SK-N-SH (cell line): ENCODE results near the gene CACNA1D. TPM values are rescaled to one million over a fixed set of nuclear protein-coding genes. Genes with fewer than 3 reads are reported as not detected.

Experiments used
- CTCF ChIA-PET: fragments of 300-600, 350-600 bp; formaldehyde crosslinking; extraction: SDS; loops from one replicate; lab custom pipeline; 2021; lab: Yijun Ruan, JAX
- POLR2A ChIA-PET: fragments of 350-600 bp; sonication (Branson Sonifier 250); formaldehyde crosslinking; extraction: SDS; loops from one replicate; lab custom pipeline; 2020; ENCODE audit warnings: antibody characterized with exemption, inconsistent platforms; lab: Yijun Ruan, JAX
- DNase-seq: peaks from one replicate; pipeline ENCODE4 v3.0.0; 2012
- H2AFZ ChIP-seq: fragments of 200-600 bp; sonication (generic); 2 replicates; pipeline ENCODE4 v1.8.1; 2016; ENCODE audit warnings: antibody characterized with exemption, mild to moderate bottlenecking, low read depth
- H3F3A ChIP-seq: fragments of 200-600 bp; sonication (generic); replicated peaks from 2 replicates; pipeline ENCODE3; 2016; ENCODE audit warnings: antibody characterized with exemption, mild to moderate bottlenecking; ENCODE audit not compliant: insufficient read depth
- H3K27ac ChIP-seq, 2 experiments: fragments of 200-500 bp in 1 of 2; fragments of 200-600 bp in 1 of 2; sonication (Bioruptor generic) in 1 of 2; sonication (generic), shearing (Covaris generic) in 1 of 2; 2 replicates each; pipeline versions ENCODE4 v1.5.1 to v1.6.1; 2014 to 2016; ENCODE audit warnings: low read depth in 2 of 2, inconsistent platforms in 1 of 2, low read length in 1 of 2, mild to moderate bottlenecking in 1 of 2, mixed read lengths in 1 of 2
- H3K27me3 ChIP-seq: fragments of 200-600 bp; sonication (generic), shearing (Covaris generic); 2 replicates; pipeline ENCODE4 v1.6.1; 2016; ENCODE audit warnings: mixed run types; ENCODE audit not compliant: insufficient read depth
- H3K36me3 ChIP-seq, 2 experiments: fragments of 200-500 bp in 1 of 2; fragments of 200-600 bp in 1 of 2; sonication (Bioruptor generic) in 1 of 2; sonication (generic) in 1 of 2; replicated peaks in 1 of 2; 2 replicates each; pipeline versions ENCODE3 to v1.5.1; 2014 to 2016; ENCODE audit warnings: low read length in 1 of 2, mild to moderate bottlenecking in 1 of 2; ENCODE audit not compliant: insufficient read depth in 2 of 2, control insufficient read depth in 1 of 2
- H3K4me1 ChIP-seq, 2 experiments: fragments of 200-500 bp in 1 of 2; fragments of 200-600 bp in 1 of 2; sonication (Bioruptor generic) in 1 of 2; sonication (generic), shearing (Covaris generic) in 1 of 2; 2 replicates each; pipeline versions ENCODE4 v1.5.1 to v1.6.1; 2014 to 2016; ENCODE audit warnings: low read depth in 1 of 2, low read length in 1 of 2, mixed run types in 1 of 2; ENCODE audit not compliant: insufficient read depth in 2 of 2, control insufficient read depth in 1 of 2
- H3K4me2 ChIP-seq: fragments of 200-600 bp; sonication (generic), shearing (Covaris generic); 2 replicates; pipeline ENCODE4 v1.6.1; 2017; ENCODE audit warnings: mixed run types
- H3K4me3 ChIP-seq, 2 experiments: fragments of 200-500 bp in 1 of 2; fragments of 200-600 bp in 1 of 2; sonication (Bioruptor generic) in 1 of 2; sonication (generic), shearing (Covaris generic) in 1 of 2; 2 replicates each; pipeline versions ENCODE4 v1.5.1 to v1.8.1; 2014 to 2016; ENCODE audit warnings: low read depth in 2 of 2, inconsistent platforms in 1 of 2, low read length in 1 of 2, mild to moderate bottlenecking in 1 of 2, mixed read lengths in 1 of 2, moderate library complexity in 1 of 2
- H3K79me2 ChIP-seq: fragments of 200-600 bp; sonication (generic); 2 replicates; pipeline ENCODE4 v1.8.1; 2017; ENCODE audit warnings: mild to moderate bottlenecking; ENCODE audit not compliant: insufficient read depth
- H3K9ac ChIP-seq: fragments of 200-600 bp; sonication (generic); 2 replicates; pipeline ENCODE4 v1.6.1; 2017; ENCODE audit warnings: mixed run types
- H3K9me2 ChIP-seq: fragments of 200-600 bp; sonication (generic); 2 replicates; pipeline ENCODE4 v1.6.1; 2017; ENCODE audit warnings: mixed run types
- H3K9me3 ChIP-seq: fragments of 200-600 bp; sonication (generic); 2 replicates; pipeline ENCODE4 v1.6.1; 2017; ENCODE audit warnings: mixed run types, mild to moderate bottlenecking, moderate library complexity
- H4K20me1 ChIP-seq: fragments of 200-600 bp; sonication (generic); 2 replicates; pipeline ENCODE4 v1.6.1; 2017; ENCODE audit warnings: mild to moderate bottlenecking, mixed run types; ENCODE audit not compliant: insufficient read depth
- CHD2 ChIP-seq: fragments of 150-350 bp; IDR thresholded peaks from 2 replicates; pipeline ENCODE4 v1.6.1; 2018; ENCODE audit warnings: low read length; ENCODE audit not compliant: partially characterized antibody
- ELF1 ChIP-seq: IDR thresholded peaks from 2 replicates; pipeline ENCODE4 v1.4.0; 2012
- EP300 ChIP-seq, 2 experiments: IDR thresholded peaks; 2 replicates each; pipeline versions ENCODE4 v1.4.0 to v1.6.1; 2012; ENCODE audit warnings: borderline replicate concordance in 1 of 2, low read depth in 1 of 2, low read length in 1 of 2
- EZH2phosphoT487 ChIP-seq: fragments of 200-600 bp; sonication (generic); IDR thresholded peaks from 2 replicates; pipeline ENCODE4 v1.6.1; 2017; ENCODE audit warnings: low read depth, mixed run types, mild to moderate bottlenecking, antibody characterized with exemption, moderate library complexity, borderline replicate concordance
- GABPA ChIP-seq: IDR thresholded peaks from 2 replicates; pipeline ENCODE4 v1.4.0; 2012; ENCODE audit warnings: low read depth, mild to moderate bottlenecking
- NFIC ChIP-seq: IDR thresholded peaks from 2 replicates; pipeline ENCODE4 v1.4.0; 2012; ENCODE audit warnings: borderline replicate concordance
- NRF1 ChIP-seq: IDR thresholded peaks from 2 replicates; pipeline ENCODE4 v1.6.1; 2012; ENCODE audit warnings: low read depth, mild to moderate bottlenecking, low read length
- RAD21 ChIP-seq: IDR thresholded peaks from 2 replicates; pipeline ENCODE4 v1.6.1; 2012; ENCODE audit warnings: mild to moderate bottlenecking, low read length
- RFX5 ChIP-seq: IDR thresholded peaks from 2 replicates; pipeline ENCODE4 v1.6.1; 2012; ENCODE audit warnings: mild to moderate bottlenecking, improper control_type of control experiment, low read length
- SIN3A ChIP-seq: IDR thresholded peaks from 2 replicates; pipeline ENCODE4 v1.6.1; 2012; ENCODE audit warnings: low read depth, mild to moderate bottlenecking, low read length, moderate library complexity, borderline replicate concordance
- WGBS: methylation state at CpG from one replicate; pipeline ENCODE4 v1.1.6; 2017; ENCODE audit warnings: low lambda C conversion rate; 5-methylcytosine and 5-hydroxymethylcytosine counted together
- polyA plus RNA-seq, 3 experiments: library from polyadenylated mRNA; depleted of rRNA; stranded (reverse); fragments of >200 nt; gene quantifications; 2 replicates each; pipeline ENCODE4 v1.2.3, GENCODE V29; 2012
- TF ChIP-seq, protein P1 (sequence below): fragments of 150-350 bp; IDR thresholded peaks from 2 replicates; pipeline ENCODE4 v1.6.1; 2016; ENCODE audit warnings: mild to moderate bottlenecking, low read depth, low read length
- TF ChIP-seq, protein P2 (sequence below): fragments of 200-600 bp; sonication (generic); IDR thresholded peaks from 2 replicates; pipeline ENCODE4 v1.6.1; 2017; ENCODE audit warnings: antibody characterized with exemption, mild to moderate bottlenecking, moderate library complexity
- TF ChIP-seq, protein P3 (sequence below): IDR thresholded peaks from 2 replicates; pipeline ENCODE4 v1.4.0; 2012; ENCODE audit warnings: low read depth, borderline replicate concordance
- TF ChIP-seq, protein P4 (sequence below): IDR thresholded peaks from 2 replicates; pipeline ENCODE4; 2012

The CACNA1D gene
- polyA plus RNA-seq, 1 of the 3 experiments (the other 2 are of a cell fraction), result 0.12 TPM

DNA sequence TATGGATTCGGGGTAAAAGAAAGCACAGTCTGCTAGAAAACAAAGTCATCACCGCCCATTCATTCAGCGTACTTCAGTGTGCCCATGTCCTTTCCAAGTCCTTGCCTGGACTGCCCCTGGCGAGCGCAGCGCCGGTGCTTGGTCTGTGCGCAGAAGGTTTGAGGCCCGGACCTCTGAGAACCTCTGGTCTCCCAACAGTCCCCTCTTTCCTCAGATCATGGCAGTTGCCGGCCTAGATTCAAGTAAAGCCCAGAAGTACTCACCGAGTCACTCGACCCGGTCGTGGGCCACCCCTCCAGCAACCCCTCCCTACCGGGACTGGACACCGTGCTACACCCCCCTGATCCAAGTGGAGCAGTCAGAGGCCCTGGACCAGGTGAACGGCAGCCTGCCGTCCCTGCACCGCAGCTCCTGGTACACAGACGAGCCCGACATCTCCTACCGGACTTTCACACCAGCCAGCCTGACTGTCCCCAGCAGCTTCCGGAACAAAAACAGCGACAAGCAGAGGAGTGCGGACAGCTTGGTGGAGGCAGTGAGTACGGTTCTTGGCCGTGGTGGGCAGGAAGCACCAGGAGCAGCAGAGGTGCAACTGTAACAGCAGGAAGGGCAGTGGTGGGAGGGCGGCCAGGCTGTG lies 315.5 kb downstream of the CACNA1D start:
- ChIA-PET CTCF (no interaction called here), POLR2A (interaction anchor here (1.8 kb wide), 1 partner anchor 82 kb away, joined by 5 read pairs; the partner anchor contains the start of gene SELENOK)
- Histone ChIP-seq H3K9ac (no peak overlapping the region), H2AFZ (no peak overlapping the region), H3F3A (no peaks in the 10 kb centered on the region), H3K9me2 (no peaks in the 10 kb centered on the region), H3K79me2 (no peaks in the 10 kb centered on the region), H3K27me3 (no peaks in the 10 kb centered on the region), H3K4me3 (no peak overlapping the region), H4K20me1 (no peaks in the 10 kb centered on the region), H3K4me1 (peaks cover 5 to 14% of the 10 kb centered on the region in 2 experiments; a peak in 3 of 4 replicates), H3K27ac (no peak overlapping the region), H3K36me3 (no peaks in the 10 kb centered on the region), H3K9me3 (no peaks in the 10 kb centered on the region), H3K4me2 (no peak overlapping the region)
- TF ChIP-seq ELF1 (no peak), RFX5 (no peak), GABPA (no peak), EZH2phosphoT487 (no peak), SIN3A (no peak)
- TF ChIP-seq, protein P1, sequence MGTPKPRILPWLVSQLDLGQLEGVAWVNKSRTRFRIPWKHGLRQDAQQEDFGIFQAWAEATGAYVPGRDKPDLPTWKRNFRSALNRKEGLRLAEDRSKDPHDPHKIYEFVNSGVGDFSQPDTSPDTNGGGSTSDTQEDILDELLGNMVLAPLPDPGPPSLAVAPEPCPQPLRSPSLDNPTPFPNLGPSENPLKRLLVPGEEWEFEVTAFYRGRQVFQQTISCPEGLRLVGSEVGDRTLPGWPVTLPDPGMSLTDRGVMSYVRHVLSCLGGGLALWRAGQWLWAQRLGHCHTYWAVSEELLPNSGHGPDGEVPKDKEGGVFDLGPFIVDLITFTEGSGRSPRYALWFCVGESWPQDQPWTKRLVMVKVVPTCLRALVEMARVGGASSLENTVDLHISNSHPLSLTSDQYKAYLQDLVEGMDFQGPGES, result no peak
- TF ChIP-seq, protein P2, sequence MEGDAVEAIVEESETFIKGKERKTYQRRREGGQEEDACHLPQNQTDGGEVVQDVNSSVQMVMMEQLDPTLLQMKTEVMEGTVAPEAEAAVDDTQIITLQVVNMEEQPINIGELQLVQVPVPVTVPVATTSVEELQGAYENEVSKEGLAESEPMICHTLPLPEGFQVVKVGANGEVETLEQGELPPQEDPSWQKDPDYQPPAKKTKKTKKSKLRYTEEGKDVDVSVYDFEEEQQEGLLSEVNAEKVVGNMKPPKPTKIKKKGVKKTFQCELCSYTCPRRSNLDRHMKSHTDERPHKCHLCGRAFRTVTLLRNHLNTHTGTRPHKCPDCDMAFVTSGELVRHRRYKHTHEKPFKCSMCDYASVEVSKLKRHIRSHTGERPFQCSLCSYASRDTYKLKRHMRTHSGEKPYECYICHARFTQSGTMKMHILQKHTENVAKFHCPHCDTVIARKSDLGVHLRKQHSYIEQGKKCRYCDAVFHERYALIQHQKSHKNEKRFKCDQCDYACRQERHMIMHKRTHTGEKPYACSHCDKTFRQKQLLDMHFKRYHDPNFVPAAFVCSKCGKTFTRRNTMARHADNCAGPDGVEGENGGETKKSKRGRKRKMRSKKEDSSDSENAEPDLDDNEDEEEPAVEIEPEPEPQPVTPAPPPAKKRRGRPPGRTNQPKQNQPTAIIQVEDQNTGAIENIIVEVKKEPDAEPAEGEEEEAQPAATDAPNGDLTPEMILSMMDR, result no peak
- WGBS, result 91% methylated on average over 14 of the region's 28 CpGs
- no peak for DNase-seq

DNA sequence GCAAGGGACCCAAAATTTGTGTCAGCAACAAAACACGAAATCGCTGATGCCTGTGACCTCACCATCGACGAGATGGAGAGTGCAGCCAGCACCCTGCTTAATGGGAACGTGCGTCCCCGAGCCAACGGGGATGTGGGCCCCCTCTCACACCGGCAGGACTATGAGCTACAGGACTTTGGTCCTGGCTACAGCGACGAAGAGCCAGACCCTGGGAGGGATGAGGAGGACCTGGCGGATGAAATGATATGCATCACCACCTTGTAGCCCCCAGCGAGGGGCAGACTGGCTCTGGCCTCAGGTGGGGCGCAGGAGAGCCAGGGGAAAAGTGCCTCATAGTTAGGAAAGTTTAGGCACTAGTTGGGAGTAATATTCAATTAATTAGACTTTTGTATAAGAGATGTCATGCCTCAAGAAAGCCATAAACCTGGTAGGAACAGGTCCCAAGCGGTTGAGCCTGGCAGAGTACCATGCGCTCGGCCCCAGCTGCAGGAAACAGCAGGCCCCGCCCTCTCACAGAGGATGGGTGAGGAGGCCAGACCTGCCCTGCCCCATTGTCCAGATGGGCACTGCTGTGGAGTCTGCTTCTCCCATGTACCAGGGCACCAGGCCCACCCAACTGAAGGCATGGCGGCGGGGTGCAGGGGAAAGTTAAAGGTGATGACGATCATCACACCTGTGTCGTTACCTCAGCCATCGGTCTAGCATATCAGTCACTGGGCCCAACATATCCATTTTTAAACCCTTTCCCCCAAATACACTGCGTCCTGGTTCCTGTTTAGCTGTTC lies 316.9 kb downstream of the CACNA1D start:
- 76% methylated on average over 20 of the region's 24 CpGs for WGBS
- H2AFZ ChIP-seq, result no peak overlapping the region
- H4K20me1 ChIP-seq, result no peaks in the 10 kb centered on the region
- no peak overlapping the region for H3K27ac ChIP-seq
- CTCF ChIA-PET, result no interaction called here
- no peak for DNase-seq
- no peaks in the 10 kb centered on the region for H3K9me3 ChIP-seq
- POLR2A ChIA-PET, result interaction anchor here (1.8 kb wide), 1 partner anchor 80 kb away, joined by 5 read pairs; the partner anchor contains the start of gene SELENOK
- no peaks in the 10 kb centered on the region for H3K79me2 ChIP-seq
- H3K9me2 ChIP-seq, result no peaks in the 10 kb centered on the region
- no peak overlapping the region for H3K9ac ChIP-seq
- H3K4me2 ChIP-seq, result no peak overlapping the region
- H3K4me3 ChIP-seq, result no peak overlapping the region
- no peaks in the 10 kb centered on the region for H3F3A ChIP-seq
- no peaks in the 10 kb centered on the region for H3K27me3 ChIP-seq
- peaks cover 4 to 5% of the 10 kb centered on the region in 2 experiments; a peak in 2 of 4 replicates for H3K4me1 ChIP-seq
- no peak for TF ChIP-seq NRF1
- no peak for TF ChIP-seq EP300 (IDR thresholded peaks at IDR 0.05; ENCODE audit: borderline replicate concordance in 1 of 2, low read depth in 1 of 2, low read length in 1 of 2)
- TF ChIP-seq, protein P3, sequence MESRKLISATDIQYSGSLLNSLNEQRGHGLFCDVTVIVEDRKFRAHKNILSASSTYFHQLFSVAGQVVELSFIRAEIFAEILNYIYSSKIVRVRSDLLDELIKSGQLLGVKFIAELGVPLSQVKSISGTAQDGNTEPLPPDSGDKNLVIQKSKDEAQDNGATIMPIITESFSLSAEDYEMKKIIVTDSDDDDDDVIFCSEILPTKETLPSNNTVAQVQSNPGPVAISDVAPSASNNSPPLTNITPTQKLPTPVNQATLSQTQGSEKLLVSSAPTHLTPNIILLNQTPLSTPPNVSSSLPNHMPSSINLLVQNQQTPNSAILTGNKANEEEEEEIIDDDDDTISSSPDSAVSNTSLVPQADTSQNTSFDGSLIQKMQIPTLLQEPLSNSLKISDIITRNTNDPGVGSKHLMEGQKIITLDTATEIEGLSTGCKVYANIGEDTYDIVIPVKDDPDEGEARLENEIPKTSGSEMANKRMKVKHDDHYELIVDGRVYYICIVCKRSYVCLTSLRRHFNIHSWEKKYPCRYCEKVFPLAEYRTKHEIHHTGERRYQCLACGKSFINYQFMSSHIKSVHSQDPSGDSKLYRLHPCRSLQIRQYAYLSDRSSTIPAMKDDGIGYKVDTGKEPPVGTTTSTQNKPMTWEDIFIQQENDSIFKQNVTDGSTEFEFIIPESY, result no peak
- no peak for TF ChIP-seq RAD21
- no peak for TF ChIP-seq NFIC
- TF ChIP-seq, protein P4, sequence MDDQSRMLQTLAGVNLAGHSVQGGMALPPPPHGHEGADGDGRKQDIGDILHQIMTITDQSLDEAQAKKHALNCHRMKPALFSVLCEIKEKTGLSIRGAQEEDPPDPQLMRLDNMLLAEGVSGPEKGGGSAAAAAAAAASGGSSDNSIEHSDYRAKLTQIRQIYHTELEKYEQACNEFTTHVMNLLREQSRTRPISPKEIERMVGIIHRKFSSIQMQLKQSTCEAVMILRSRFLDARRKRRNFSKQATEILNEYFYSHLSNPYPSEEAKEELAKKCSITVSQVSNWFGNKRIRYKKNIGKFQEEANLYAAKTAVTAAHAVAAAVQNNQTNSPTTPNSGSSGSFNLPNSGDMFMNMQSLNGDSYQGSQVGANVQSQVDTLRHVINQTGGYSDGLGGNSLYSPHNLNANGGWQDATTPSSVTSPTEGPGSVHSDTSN, result no peak
- no peak for TF ChIP-seq CHD2
- no peaks in the 10 kb centered on the region for H3K36me3 ChIP-seq
